ENCODE results near the gene OGDH.

OGDH gene

GRCh38 chr7:44754802-44755697, 148.6 kb downstream of the OGDH start:
- CTCF ChIA-PET = no interaction called here
- POLR2A ChIA-PET = no interaction called here
- TF ChIP-seq CTCF (IDR thresholded peaks at IDR 0.05; ENCODE audit: control extremely low read depth, extremely low read depth, low read depth, missing control alignments) = no peak
- DNase-seq (ENCODE audit: extremely low spot score) = no peak

- TF ChIP-seq CTCF (IDR thresholded peaks at IDR 0.05; ENCODE audit: control extremely low read depth, extremely low read depth, low read depth, missing control alignments) = no peak
- ChIA-PET CTCF (no interaction called here), POLR2A (no interaction called here)
- no peak for DNase-seq (ENCODE audit: extremely low spot score)
These were observed 149.5 kb downstream of the OGDH start for GRCh38 chr7:44755698-44756627.

GRCh38 chr7:44756904-44757303, 150.5 kb downstream of the OGDH start:
- CTCF ChIA-PET = no interaction called here
- no peak for TF ChIP-seq CTCF (IDR thresholded peaks at IDR 0.05; ENCODE audit: control extremely low read depth, extremely low read depth, low read depth, missing control alignments)
- POLR2A ChIA-PET = no interaction called here
- no peak for DNase-seq (ENCODE audit: extremely low spot score)

GRCh38 chr7:44757311-44757710, 150.9 kb downstream of the OGDH start:
- no peak for DNase-seq (ENCODE audit: extremely low spot score)
- CTCF ChIA-PET = no interaction called here
- POLR2A ChIA-PET = no interaction called here
- TF ChIP-seq CTCF (IDR thresholded peaks at IDR 0.05; ENCODE audit: control extremely low read depth, extremely low read depth, low read depth, missing control alignments) = no peak

GRCh38 chr7:44757739-44758138, 151.3 kb downstream of the OGDH start:
- ChIA-PET POLR2A (no interaction called here), CTCF (interaction anchor here (1.1 to 1.5 kb wide), 2 partner anchors 10 to 170 kb away, joined by 3 to 6 read pairs; no protein-coding TSS in a partner anchor)
- no peak for DNase-seq (ENCODE audit: extremely low spot score)
- no peak for TF ChIP-seq CTCF (IDR thresholded peaks at IDR 0.05; ENCODE audit: control extremely low read depth, extremely low read depth, low read depth, missing control alignments)
